Endothelial cell of umbilical vein (primary cell): ENCODE measurements around the gene GOLGA8S. TPM values are rescaled to one million over a fixed set of nuclear protein-coding genes. Genes with fewer than 3 reads are reported as not detected.

Experiments used
- BruUV-seq: library from RNA; stranded (reverse); fragments of 400-500 nt; replicated peaks from 2 replicates; lab custom pipeline; 2021; lab: Mats Ljungman, UMichigan
- CTCF ChIA-PET: fragments of 300-600, 350-600 bp; sonication (Branson Sonifier 250); formaldehyde crosslinking; loops from one replicate; lab custom pipeline; 2021; ENCODE audit warnings: antibody characterized with exemption, inconsistent platforms; lab: Charles Lee
- POLR2A ChIA-PET: fragments of 300-600, 350-600 bp; sonication (Branson Sonifier 250); formaldehyde crosslinking; loops from one replicate; lab custom pipeline; 2021; ENCODE audit warnings: antibody characterized with exemption, inconsistent platforms; lab: Charles Lee
- DNase-seq: peaks from one replicate; pipeline ENCODE4 v3.0.0-alpha.2; 2011; ENCODE audit warnings: low read depth, low spot score
- FAIRE-seq: peaks from 2 replicates; lab custom pipeline; 2011; peaks lifted over from hg19 to GRCh38; lab: Jason Lieb, UNC
- H2AFZ ChIP-seq: 2 replicates; pipeline ENCODE4 v1.6.0; 2012; ENCODE audit warnings: low read depth, low read length, control low read depth, inconsistent platforms
- H3K27ac ChIP-seq: 2 replicates; pipeline ENCODE4 v1.5.1; 2011; ENCODE audit warnings: low read depth, mild to moderate bottlenecking, control low read depth, low read length, moderate library complexity; ENCODE audit not compliant: insufficient read depth
- H3K27me3 ChIP-seq, 2 experiments: 2 replicates each; pipeline versions ENCODE4 v1.6.0 to v1.6.1; 2011; ENCODE audit warnings: low read length in 2 of 2, mixed read lengths in 1 of 2; ENCODE audit not compliant: control insufficient read depth in 2 of 2, insufficient read depth in 2 of 2
- H3K36me3 ChIP-seq, 2 experiments: 2 replicates in 1 of 2; 3 replicates in 1 of 2; pipeline ENCODE4 v1.5.1; 2011; ENCODE audit warnings: low read length in 2 of 2, mild to moderate bottlenecking in 1 of 2, moderate library complexity in 1 of 2; ENCODE audit not compliant: control insufficient read depth in 2 of 2, insufficient read depth in 2 of 2; ENCODE audit errors: extremely low read depth in 1 of 2
- H3K4me1 ChIP-seq: 3 replicates; pipeline ENCODE4 v1.5.1; 2011; ENCODE audit warnings: mild to moderate bottlenecking, low read length; ENCODE audit not compliant: control insufficient read depth, insufficient read depth; ENCODE audit errors: extremely low read depth
- H3K4me2 ChIP-seq: 2 replicates; pipeline ENCODE4 v1.6.1; 2011; ENCODE audit warnings: low read length, control low read depth, mixed read lengths; ENCODE audit not compliant: insufficient read depth
- H3K4me3 ChIP-seq, 3 experiments: fragments of 200-600 bp in 1 of 3; sonication (generic), shearing (Covaris generic) in 1 of 3; replicated peaks in 1 of 3; 2 replicates each; pipeline ENCODE4 v1.5.1; 2011 to 2016; ENCODE audit warnings: control low read depth in 3 of 3, low read length in 3 of 3, mild to moderate bottlenecking in 2 of 3, inconsistent platforms in 1 of 3, low read depth in 1 of 3, moderate library complexity in 1 of 3; ENCODE audit not compliant: insufficient read depth in 1 of 3
- H3K79me2 ChIP-seq: 2 replicates; pipeline ENCODE4 v1.6.0; 2012; ENCODE audit warnings: low read length, inconsistent platforms; ENCODE audit not compliant: control insufficient read depth, insufficient read depth
- H3K9ac ChIP-seq: replicated peaks from 2 replicates; pipeline ENCODE3; 2011; ENCODE audit warnings: low read length, control low read depth; ENCODE audit not compliant: insufficient read depth; ENCODE audit errors: extremely low read depth
- H3K9me1 ChIP-seq: replicated peaks from 3 replicates; pipeline ENCODE4 v1.6.0; 2011; ENCODE audit warnings: mild to moderate bottlenecking, low read length; ENCODE audit not compliant: control insufficient read depth, insufficient read depth; ENCODE audit errors: extremely low read depth
- H3K9me3 ChIP-seq: replicated peaks from 2 replicates; pipeline ENCODE4 v1.5.1; 2012; ENCODE audit warnings: low read length, inconsistent platforms; ENCODE audit not compliant: control insufficient read depth, insufficient read depth
- H4K20me1 ChIP-seq: replicated peaks from 2 replicates; pipeline ENCODE3; 2011; ENCODE audit warnings: mild to moderate bottlenecking, low read length; ENCODE audit not compliant: control insufficient read depth, insufficient read depth; ENCODE audit errors: extremely low read depth
- CTCF ChIP-seq, 2 donors: IDR thresholded peaks; 1 replicate in 1 of 2; 2 replicates in 1 of 2; pipeline ENCODE4 v1.5.1; 2011; ENCODE audit warnings: low read length in 2 of 2, mild to moderate bottlenecking in 2 of 2, moderate library complexity in 2 of 2, control low read depth in 1 of 2, inconsistent platforms in 1 of 2, low read depth in 1 of 2; ENCODE audit not compliant: insufficient read depth in 1 of 2; ENCODE audit errors: extremely low read depth in 1 of 2
- EZH2 ChIP-seq: IDR thresholded peaks from 2 replicates; pipeline ENCODE4 v1.6.1; 2012; ENCODE audit warnings: borderline replicate concordance, low read depth, mild to moderate bottlenecking, moderate library complexity, low read length, inconsistent platforms; ENCODE audit not compliant: severe bottlenecking
- FOS ChIP-seq: IDR thresholded peaks from 2 replicates; pipeline ENCODE4 v1.6.1; 2011; ENCODE audit warnings: mild to moderate bottlenecking, low read length, moderate library complexity, borderline replicate concordance; ENCODE audit not compliant: insufficient read depth
- GATA2 ChIP-seq: IDR thresholded peaks from 2 replicates; pipeline ENCODE4 v1.7.0; 2011; ENCODE audit warnings: low read depth, mild to moderate bottlenecking, moderate library complexity, mixed read lengths, low read length; ENCODE audit not compliant: insufficient read length, insufficient read depth
- JUN ChIP-seq: IDR thresholded peaks from 2 replicates; pipeline ENCODE4 v1.6.1; 2011; ENCODE audit warnings: borderline replicate concordance, low read depth; ENCODE audit not compliant: insufficient read length, insufficient read depth
- MAX ChIP-seq: IDR thresholded peaks from 2 replicates; pipeline ENCODE4 v1.6.1; 2011; ENCODE audit not compliant: insufficient read depth, insufficient read length
- MYC ChIP-seq: IDR thresholded peaks from one replicate; pipeline ENCODE4 v1.6.1; 2011; ENCODE audit warnings: mild to moderate bottlenecking, low read depth, low read length
- POLR2A ChIP-seq: IDR thresholded peaks from 2 replicates; pipeline ENCODE4 v1.6.1; 2012; ENCODE audit warnings: low read depth, mild to moderate bottlenecking, control low read depth, low read length
- POLR2AphosphoS5 ChIP-seq: IDR thresholded peaks from 2 replicates; pipeline ENCODE4 v1.6.1; 2012; ENCODE audit warnings: low read depth, mild to moderate bottlenecking, control low read depth, low read length, moderate library complexity; ENCODE audit not compliant: insufficient read depth
- dilution Hi-C: fragments of 300-500 bp; cut with MboI; formaldehyde crosslinking; loops from one replicate; pipeline ENCODE4 v1.15.0; 2019; ENCODE audit warnings: low sequenced_read_pairs; ENCODE audit not compliant: extremely low pct_ligation_motif_present
- intact Hi-C: fragments of 100-400 bp; cut with micrococcal nuclease; formaldehyde crosslinking; loops from one replicate; pipeline ENCODE4 v1.10.0; 2022
- polyA plus RNA-seq, 4 experiments: library from polyadenylated mRNA; depleted of rRNA in 3 of 4; stranded (reverse) in 3 of 4; unstranded in 1 of 4; fragments of >200 nt; gene quantifications; 2 replicates each; pipeline versions ENCODE4 v1.2.1 to v1.2.3, GENCODE V29; 2011 to 2012; ENCODE audit warnings: missing spikeins in 1 of 4
- total RNA-seq: library from RNA; stranded (reverse); gene quantifications from 2 replicates; pipeline ENCODE4 v1.2.3, GENCODE V29; 2021

The GOLGA8S gene
- total and polyA plus RNA-seq, 2 donors (not counting 3 experiments of a cell fraction or from before 2014, with no cell fraction given), result 0.04 to 0.55 TPM

GRCh38 chr15:23384371-23384770 lies 29.8 kb downstream of the GOLGA8S start:
- DNase-seq (no peak), FAIRE-seq (no peak)
- CTCF ChIA-PET, result no interaction called here
- Histone ChIP-seq H3K27me3 (no peaks in the 10 kb centered on the region), H3K4me3 (no peak overlapping the region), H2AFZ (no peak overlapping the region), H3K36me3 (no peaks in the 10 kb centered on the region), H3K9me1 (no peaks in the 10 kb centered on the region), H3K4me1 (no peaks in the 10 kb centered on the region), H3K27ac (no peak overlapping the region), H3K79me2 (no peaks in the 10 kb centered on the region), H4K20me1 (no peaks in the 10 kb centered on the region), H3K4me2 (no peak overlapping the region), H3K9me3 (no peaks in the 10 kb centered on the region), H3K9ac (no peak overlapping the region)
- intact Hi-C loops, result no loop called here
- TF ChIP-seq FOS (no peak), EZH2 (no peak), JUN (no peak), POLR2AphosphoS5 (no peak), MYC (no peak), MAX (no peak), POLR2A (no peak), GATA2 (no peak), CTCF (IDR thresholded peaks at IDR 0.05; ENCODE audit: extremely low read depth in 1 of 2, insufficient read depth in 1 of 2, low read depth in 1 of 2, low read length in 2 of 2) (no peak)
- dilution Hi-C loops, result no loop called here
- BruUV-seq, result no TSS peak
- POLR2A ChIA-PET, result no interaction called here
